HEK293 (cell line): ENCODE measurements around the gene BCL7C.

Experiments used
- CTCF ChIA-PET: fragments of 350-600 bp; formaldehyde crosslinking; extraction: SDS; loops from one replicate; lab custom pipeline; 2021; ENCODE audit warnings: antibody characterized with exemption; lab: Yijun Ruan, JAX
- POLR2A ChIA-PET: fragments of 300-600 bp; formaldehyde crosslinking; extraction: SDS; loops from one replicate; lab custom pipeline; 2020; ENCODE audit warnings: antibody characterized with exemption, inconsistent platforms; lab: Yijun Ruan, JAX
- H3K27ac ChIP-seq: fragments of 200-500 bp; sonication (Bioruptor generic); 2 replicates; pipeline ENCODE4 v1.5.1; 2014; ENCODE audit warnings: low read depth, low read length, control low read depth, inconsistent platforms; ENCODE audit errors: extremely low read depth
- H3K36me3 ChIP-seq, 2 experiments: fragments of 200-500 bp in 1 of 2; sonication (Bioruptor generic) in 1 of 2; 1 replicate in 1 of 2; 2 replicates in 1 of 2; pipeline ENCODE4 v1.5.1; 2014 to 2017; ENCODE audit warnings: inconsistent platforms in 2 of 2, low read length in 2 of 2; ENCODE audit not compliant: control insufficient read depth in 2 of 2, insufficient read depth in 1 of 2
- H3K4me1 ChIP-seq: fragments of 200-500 bp; sonication (Bioruptor generic); 2 replicates; pipeline ENCODE4 v1.5.1; 2014; ENCODE audit warnings: mild to moderate bottlenecking, low read length, inconsistent platforms; ENCODE audit not compliant: control insufficient read depth, insufficient read depth
- H3K4me3 ChIP-seq: 2 replicates; pipeline ENCODE4 v1.5.1; 2011; ENCODE audit warnings: low read depth, mild to moderate bottlenecking, control low read depth, low read length, moderate library complexity
- H3K9me3 ChIP-seq: fragments of 200-500 bp; sonication (Bioruptor generic); 2 replicates; pipeline ENCODE4 v1.5.1; 2014; ENCODE audit warnings: low read depth, low read length, inconsistent platforms; ENCODE audit not compliant: control insufficient read depth, insufficient read depth
- KLF9 ChIP-seq: fragments of 450-650 bp; formaldehyde crosslinking; IDR thresholded peaks from 2 replicates; pipeline ENCODE4 v1.5.1; 2016; ENCODE audit warnings: missing biosample characterization, missing genetic modification characterization, low read depth
- RBAK ChIP-seq: fragments of 450-650 bp; formaldehyde crosslinking; IDR thresholded peaks from 2 replicates; pipeline ENCODE4 v1.5.1; 2016; ENCODE audit warnings: missing biosample characterization, missing genetic modification characterization
- WT1 ChIP-seq: fragments of 450-650 bp; formaldehyde crosslinking; IDR thresholded peaks from 2 replicates; pipeline ENCODE4 v1.5.1; 2016; ENCODE audit warnings: missing biosample characterization, missing genetic modification characterization
- ZNF10 ChIP-seq: fragments of 450-650 bp; formaldehyde crosslinking; IDR thresholded peaks from 2 replicates; pipeline ENCODE4 v1.5.1; 2017; ENCODE audit warnings: missing biosample characterization, missing genetic modification characterization
- ZNF140 ChIP-seq: fragments of 450-650 bp; formaldehyde crosslinking; IDR thresholded peaks from 2 replicates; pipeline ENCODE4 v1.5.1; 2016; ENCODE audit warnings: missing biosample characterization, missing genetic modification characterization
- ZNF157 ChIP-seq: fragments of 450-650 bp; formaldehyde crosslinking; IDR thresholded peaks from 2 replicates; pipeline ENCODE4 v1.5.1; 2016; ENCODE audit warnings: missing biosample characterization, missing genetic modification characterization
- ZNF274 ChIP-seq, 2 experiments: fragments of 200-500 bp in 1 of 2; fragments of 450-650 bp in 1 of 2; sonication (Bioruptor generic) in 1 of 2; formaldehyde crosslinking in 1 of 2; IDR thresholded peaks; 2 replicates each; pipeline versions ENCODE4 v1.5.1 to v1.6.1; 2014 to 2016; ENCODE audit warnings: borderline replicate concordance in 1 of 2, inconsistent platforms in 1 of 2, low read length in 1 of 2, missing biosample characterization in 1 of 2, missing genetic modification characterization in 1 of 2
- ZNF335 ChIP-seq: fragments of 450-650 bp; formaldehyde crosslinking; conservative IDR thresholded peaks from 2 replicates; pipeline ENCODE4 v1.5.1; 2016; ENCODE audit warnings: missing biosample characterization, missing genetic modification characterization
- ZNF366 ChIP-seq: fragments of 450-650 bp; formaldehyde crosslinking; conservative IDR thresholded peaks from 2 replicates; pipeline ENCODE4 v1.5.1; 2016; ENCODE audit warnings: missing biosample characterization, missing genetic modification characterization
- ZNF48 ChIP-seq: fragments of 450-650 bp; formaldehyde crosslinking; IDR thresholded peaks from 2 replicates; pipeline ENCODE4 v1.5.1; 2016; ENCODE audit warnings: missing biosample characterization, missing genetic modification characterization
- ZNF521 ChIP-seq: fragments of 450-650 bp; formaldehyde crosslinking; IDR thresholded peaks from 2 replicates; pipeline ENCODE4 v1.5.1; 2017; ENCODE audit warnings: missing biosample characterization, mild to moderate bottlenecking, missing genetic modification characterization
- ZNF664 ChIP-seq: fragments of 450-650 bp; formaldehyde crosslinking; IDR thresholded peaks from 2 replicates; pipeline ENCODE4 v1.5.1; 2016; ENCODE audit warnings: missing biosample characterization, missing genetic modification characterization
- ZNF830 ChIP-seq: fragments of 450-650 bp; IDR thresholded peaks from 2 replicates; pipeline ENCODE4 v1.5.0; 2018; ENCODE audit warnings: missing biosample characterization, missing genetic modification characterization, low read depth, mild to moderate bottlenecking, moderate library complexity
- ZSCAN23 ChIP-seq: fragments of 450-650 bp; formaldehyde crosslinking; IDR thresholded peaks from 2 replicates; pipeline ENCODE4 v1.5.1; 2016; ENCODE audit warnings: missing biosample characterization, missing genetic modification characterization
- TF ChIP-seq, protein P1 (sequence below): fragments of 450-650 bp; formaldehyde crosslinking; IDR thresholded peaks from 2 replicates; pipeline ENCODE4 v1.5.1; 2016; ENCODE audit warnings: missing biosample characterization, missing genetic modification characterization
- TF ChIP-seq, protein P2 (sequence below): fragments of 450-650 bp; formaldehyde crosslinking; IDR thresholded peaks from 2 replicates; pipeline ENCODE4 v1.5.1; 2016; ENCODE audit warnings: missing biosample characterization, missing genetic modification characterization
- TF ChIP-seq, protein P3 (sequence below): fragments of 450-650 bp; formaldehyde crosslinking; IDR thresholded peaks from 2 replicates; pipeline ENCODE4 v1.5.1; 2016; ENCODE audit warnings: missing biosample characterization, missing genetic modification characterization
- TF ChIP-seq, protein P4 (sequence below): fragments of 450-650 bp; formaldehyde crosslinking; IDR thresholded peaks from 2 replicates; pipeline ENCODE4 v1.5.1; 2016; ENCODE audit warnings: missing biosample characterization, missing genetic modification characterization
- TF ChIP-seq, protein P5 (sequence below): fragments of 450-650 bp; formaldehyde crosslinking; IDR thresholded peaks from 2 replicates; pipeline ENCODE4 v1.5.1; 2016; ENCODE audit warnings: missing biosample characterization, missing genetic modification characterization
- TF ChIP-seq, protein P6 (sequence below): fragments of 450-650 bp; formaldehyde crosslinking; IDR thresholded peaks from 2 replicates; pipeline ENCODE4 v1.5.1; 2016; ENCODE audit warnings: missing biosample characterization, missing genetic modification characterization
- TF ChIP-seq, protein P7 (sequence below): fragments of 450-650 bp; formaldehyde crosslinking; IDR thresholded peaks from 2 replicates; pipeline ENCODE4; 2016; ENCODE audit warnings: missing biosample characterization, missing genetic modification characterization

BCL7C gene

DNA sequence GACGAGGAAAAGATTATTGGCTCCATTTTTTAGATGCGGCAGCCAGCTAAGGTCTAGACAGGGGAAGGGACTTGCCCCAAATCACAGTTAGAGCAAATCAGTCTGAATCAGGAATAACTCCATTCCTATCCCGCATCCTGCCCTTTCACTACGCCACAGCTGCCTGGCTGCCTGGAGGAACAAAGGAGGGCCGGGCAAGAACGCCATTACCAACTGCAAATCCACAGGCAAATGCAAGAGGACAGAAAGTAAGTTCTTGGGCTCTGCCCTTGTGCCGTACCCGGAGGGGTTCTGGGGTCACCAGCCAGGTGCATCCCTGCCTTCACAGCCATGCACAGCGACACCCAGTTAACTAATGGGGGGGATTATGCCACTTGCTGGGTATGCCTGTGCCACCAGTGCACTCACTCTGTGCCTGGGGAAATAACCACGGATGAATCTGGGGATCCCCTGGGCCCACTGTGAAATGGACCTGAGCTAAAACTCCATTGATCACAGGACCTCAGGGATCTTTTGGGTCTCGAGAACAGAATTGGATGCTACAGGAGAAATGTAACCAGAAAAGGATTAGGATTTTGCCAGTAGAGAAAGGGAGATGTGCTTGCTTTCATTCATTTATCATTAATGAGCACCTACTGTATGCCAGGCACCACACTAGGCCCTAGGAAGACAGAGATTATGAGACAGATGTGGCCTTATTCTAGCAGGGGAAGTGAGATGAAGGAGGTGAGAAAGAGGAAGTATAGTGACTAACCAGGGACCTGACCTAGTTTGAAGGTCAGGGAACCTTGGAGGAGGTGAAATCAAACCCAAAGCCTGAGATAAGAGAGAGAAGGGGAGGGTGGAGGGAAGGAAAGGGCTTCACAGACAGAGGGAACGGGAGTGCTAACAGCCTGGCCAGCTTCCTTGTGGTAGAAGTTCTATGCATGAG lies 17.7 kb downstream of the BCL7C start:
- H3K9me3 ChIP-seq: no peaks in the 10 kb centered on the region
- peak overlapping the region; percentile 51 for H3K4me3 ChIP-seq
- ChIA-PET POLR2A (interaction anchor here (1.4 to 2.4 kb wide), 8 partner anchors 11 to 128 kb away, joined by 3 to 35 read pairs (median 7); partner anchors contain the start of genes BCL7C and PHKG2), CTCF (interaction anchor here (0.5 to 2.7 kb wide), 4 partner anchors 25 to 68 kb away, joined by 4 to 14 read pairs (median 8); no protein-coding TSS in a partner anchor)
- peaks cover 3 to 18% of the 10 kb centered on the region in 2 experiments; a peak in 2 of 3 replicates for H3K36me3 ChIP-seq
- no peaks in the 10 kb centered on the region for H3K4me1 ChIP-seq
- H3K27ac ChIP-seq: peak overlapping the region; percentile 94
- TF ChIP-seq, protein P1, sequence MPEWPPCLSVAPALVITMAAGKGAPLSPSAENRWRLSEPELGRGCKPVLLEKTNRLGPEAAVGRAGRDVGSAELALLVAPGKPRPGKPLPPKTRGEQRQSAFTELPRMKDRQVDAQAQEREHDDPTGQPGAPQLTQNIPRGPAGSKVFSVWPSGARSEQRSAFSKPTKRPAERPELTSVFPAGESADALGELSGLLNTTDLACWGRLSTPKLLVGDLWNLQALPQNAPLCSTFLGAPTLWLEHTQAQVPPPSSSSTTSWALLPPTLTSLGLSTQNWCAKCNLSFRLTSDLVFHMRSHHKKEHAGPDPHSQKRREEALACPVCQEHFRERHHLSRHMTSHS (tag by site-specific recombination): no peak
- TF ChIP-seq ZNF830 (tag by site-specific recombination) (no peak), KLF9 (tag by site-specific recombination) (no peak), ZNF664 (tag by site-specific recombination) (peak; percentile 89), ZNF140 (no peak), ZNF48 (tag by site-specific recombination) (no peak), RBAK (tag by site-specific recombination) (no peak), ZNF10 (tag by site-specific recombination) (peak; percentile 43; the same call in 1 of the 2 replicates), ZNF157 (no peak), ZNF366 (tag by site-specific recombination) (peak; percentile 36; the same call in 1 of the 2 replicates), ZNF335 (tag by site-specific recombination) (peak; percentile 71), ZSCAN23 (tag by site-specific recombination) (no peak), WT1 (tag by site-specific recombination) (no peak), ZNF521 (no peak), ZNF274 (IDR thresholded peaks at IDR 0.05; ENCODE audit: low read length) (no peak), ZNF274 (tag by site-specific recombination; IDR thresholded peaks at IDR 0.05; ENCODE audit: borderline replicate concordance) (no peak)
- TF ChIP-seq, protein P2, sequence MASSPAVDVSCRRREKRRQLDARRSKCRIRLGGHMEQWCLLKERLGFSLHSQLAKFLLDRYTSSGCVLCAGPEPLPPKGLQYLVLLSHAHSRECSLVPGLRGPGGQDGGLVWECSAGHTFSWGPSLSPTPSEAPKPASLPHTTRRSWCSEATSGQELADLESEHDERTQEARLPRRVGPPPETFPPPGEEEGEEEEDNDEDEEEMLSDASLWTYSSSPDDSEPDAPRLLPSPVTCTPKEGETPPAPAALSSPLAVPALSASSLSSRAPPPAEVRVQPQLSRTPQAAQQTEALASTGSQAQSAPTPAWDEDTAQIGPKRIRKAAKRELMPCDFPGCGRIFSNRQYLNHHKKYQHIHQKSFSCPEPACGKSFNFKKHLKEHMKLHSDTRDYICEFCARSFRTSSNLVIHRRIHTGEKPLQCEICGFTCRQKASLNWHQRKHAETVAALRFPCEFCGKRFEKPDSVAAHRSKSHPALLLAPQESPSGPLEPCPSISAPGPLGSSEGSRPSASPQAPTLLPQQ (tag by site-specific recombination): peak; percentile 48; the same call in 1 of the 2 replicates
- TF ChIP-seq, protein P3, sequence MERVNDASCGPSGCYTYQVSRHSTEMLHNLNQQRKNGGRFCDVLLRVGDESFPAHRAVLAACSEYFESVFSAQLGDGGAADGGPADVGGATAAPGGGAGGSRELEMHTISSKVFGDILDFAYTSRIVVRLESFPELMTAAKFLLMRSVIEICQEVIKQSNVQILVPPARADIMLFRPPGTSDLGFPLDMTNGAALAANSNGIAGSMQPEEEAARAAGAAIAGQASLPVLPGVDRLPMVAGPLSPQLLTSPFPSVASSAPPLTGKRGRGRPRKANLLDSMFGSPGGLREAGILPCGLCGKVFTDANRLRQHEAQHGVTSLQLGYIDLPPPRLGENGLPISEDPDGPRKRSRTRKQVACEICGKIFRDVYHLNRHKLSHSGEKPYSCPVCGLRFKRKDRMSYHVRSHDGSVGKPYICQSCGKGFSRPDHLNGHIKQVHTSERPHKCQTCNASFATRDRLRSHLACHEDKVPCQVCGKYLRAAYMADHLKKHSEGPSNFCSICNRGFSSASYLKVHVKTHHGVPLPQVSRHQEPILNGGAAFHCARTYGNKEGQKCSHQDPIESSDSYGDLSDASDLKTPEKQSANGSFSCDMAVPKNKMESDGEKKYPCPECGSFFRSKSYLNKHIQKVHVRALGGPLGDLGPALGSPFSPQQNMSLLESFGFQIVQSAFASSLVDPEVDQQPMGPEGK: peak; percentile 23; the same call in 1 of the 2 replicates
- TF ChIP-seq, protein P4, sequence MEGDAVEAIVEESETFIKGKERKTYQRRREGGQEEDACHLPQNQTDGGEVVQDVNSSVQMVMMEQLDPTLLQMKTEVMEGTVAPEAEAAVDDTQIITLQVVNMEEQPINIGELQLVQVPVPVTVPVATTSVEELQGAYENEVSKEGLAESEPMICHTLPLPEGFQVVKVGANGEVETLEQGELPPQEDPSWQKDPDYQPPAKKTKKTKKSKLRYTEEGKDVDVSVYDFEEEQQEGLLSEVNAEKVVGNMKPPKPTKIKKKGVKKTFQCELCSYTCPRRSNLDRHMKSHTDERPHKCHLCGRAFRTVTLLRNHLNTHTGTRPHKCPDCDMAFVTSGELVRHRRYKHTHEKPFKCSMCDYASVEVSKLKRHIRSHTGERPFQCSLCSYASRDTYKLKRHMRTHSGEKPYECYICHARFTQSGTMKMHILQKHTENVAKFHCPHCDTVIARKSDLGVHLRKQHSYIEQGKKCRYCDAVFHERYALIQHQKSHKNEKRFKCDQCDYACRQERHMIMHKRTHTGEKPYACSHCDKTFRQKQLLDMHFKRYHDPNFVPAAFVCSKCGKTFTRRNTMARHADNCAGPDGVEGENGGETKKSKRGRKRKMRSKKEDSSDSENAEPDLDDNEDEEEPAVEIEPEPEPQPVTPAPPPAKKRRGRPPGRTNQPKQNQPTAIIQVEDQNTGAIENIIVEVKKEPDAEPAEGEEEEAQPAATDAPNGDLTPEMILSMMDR (tag by site-specific recombination): 0 out of 2 replicates have a peak, but pooled peaks have one; percentile 19
- TF ChIP-seq, protein P5, sequence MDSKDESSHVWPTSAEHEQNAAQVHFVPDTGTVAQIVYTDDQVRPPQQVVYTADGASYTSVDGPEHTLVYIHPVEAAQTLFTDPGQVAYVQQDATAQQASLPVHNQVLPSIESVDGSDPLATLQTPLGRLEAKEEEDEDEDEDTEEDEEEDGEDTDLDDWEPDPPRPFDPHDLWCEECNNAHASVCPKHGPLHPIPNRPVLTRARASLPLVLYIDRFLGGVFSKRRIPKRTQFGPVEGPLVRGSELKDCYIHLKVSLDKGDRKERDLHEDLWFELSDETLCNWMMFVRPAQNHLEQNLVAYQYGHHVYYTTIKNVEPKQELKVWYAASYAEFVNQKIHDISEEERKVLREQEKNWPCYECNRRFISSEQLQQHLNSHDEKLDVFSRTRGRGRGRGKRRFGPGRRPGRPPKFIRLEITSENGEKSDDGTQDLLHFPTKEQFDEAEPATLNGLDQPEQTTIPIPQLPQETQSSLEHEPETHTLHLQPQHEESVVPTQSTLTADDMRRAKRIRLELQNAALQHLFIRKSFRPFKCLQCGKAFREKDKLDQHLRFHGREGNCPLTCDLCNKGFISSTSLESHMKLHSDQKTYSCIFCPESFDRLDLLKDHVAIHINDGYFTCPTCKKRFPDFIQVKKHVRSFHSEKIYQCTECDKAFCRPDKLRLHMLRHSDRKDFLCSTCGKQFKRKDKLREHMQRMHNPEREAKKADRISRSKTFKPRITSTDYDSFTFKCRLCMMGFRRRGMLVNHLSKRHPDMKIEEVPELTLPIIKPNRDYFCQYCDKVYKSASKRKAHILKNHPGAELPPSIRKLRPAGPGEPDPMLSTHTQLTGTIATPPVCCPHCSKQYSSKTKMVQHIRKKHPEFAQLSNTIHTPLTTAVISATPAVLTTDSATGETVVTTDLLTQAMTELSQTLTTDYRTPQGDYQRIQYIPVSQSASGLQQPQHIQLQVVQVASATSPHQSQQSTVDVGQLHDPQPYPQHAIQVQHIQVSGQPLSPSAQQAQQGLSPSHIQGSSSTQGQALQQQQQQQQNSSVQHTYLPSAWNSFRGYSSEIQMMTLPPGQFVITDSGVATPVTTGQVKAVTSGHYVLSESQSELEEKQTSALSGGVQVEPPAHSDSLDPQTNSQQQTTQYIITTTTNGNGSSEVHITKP (tag by site-specific recombination): no peak
- TF ChIP-seq, protein P6, sequence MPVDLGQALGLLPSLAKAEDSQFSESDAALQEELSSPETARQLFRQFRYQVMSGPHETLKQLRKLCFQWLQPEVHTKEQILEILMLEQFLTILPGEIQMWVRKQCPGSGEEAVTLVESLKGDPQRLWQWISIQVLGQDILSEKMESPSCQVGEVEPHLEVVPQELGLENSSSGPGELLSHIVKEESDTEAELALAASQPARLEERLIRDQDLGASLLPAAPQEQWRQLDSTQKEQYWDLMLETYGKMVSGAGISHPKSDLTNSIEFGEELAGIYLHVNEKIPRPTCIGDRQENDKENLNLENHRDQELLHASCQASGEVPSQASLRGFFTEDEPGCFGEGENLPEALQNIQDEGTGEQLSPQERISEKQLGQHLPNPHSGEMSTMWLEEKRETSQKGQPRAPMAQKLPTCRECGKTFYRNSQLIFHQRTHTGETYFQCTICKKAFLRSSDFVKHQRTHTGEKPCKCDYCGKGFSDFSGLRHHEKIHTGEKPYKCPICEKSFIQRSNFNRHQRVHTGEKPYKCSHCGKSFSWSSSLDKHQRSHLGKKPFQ (tag by site-specific recombination): no peak
- TF ChIP-seq, protein P7, sequence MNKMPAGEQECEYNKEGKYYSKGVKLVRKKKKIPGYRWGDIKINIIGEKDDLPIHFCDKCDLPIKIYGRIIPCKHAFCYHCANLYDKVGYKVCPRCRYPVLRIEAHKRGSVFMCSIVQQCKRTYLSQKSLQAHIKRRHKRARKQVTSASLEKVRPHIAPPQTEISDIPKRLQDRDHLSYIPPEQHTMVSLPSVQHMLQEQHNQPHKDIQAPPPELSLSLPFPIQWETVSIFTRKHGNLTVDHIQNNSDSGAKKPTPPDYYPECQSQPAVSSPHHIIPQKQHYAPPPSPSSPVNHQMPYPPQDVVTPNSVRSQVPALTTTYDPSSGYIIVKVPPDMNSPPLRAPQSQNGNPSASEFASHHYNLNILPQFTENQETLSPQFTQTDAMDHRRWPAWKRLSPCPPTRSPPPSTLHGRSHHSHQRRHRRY (tag by site-specific recombination): no peak
